HCT116 (cell line): ENCODE results near the gene UCK1. TPM values are rescaled to one million over a fixed set of nuclear protein-coding genes. Genes with fewer than 3 reads are reported as not detected.

Experiments used
- ATAC-seq: fragments of 200-7000 bp; cut with Tn5 transposase; 2 replicates; pipeline ENCODE4 v1.9.1; 2020; ENCODE audit warnings: mild to moderate bottlenecking, moderate library complexity
- BruUV-seq: library from RNA; stranded (reverse); fragments of 400-500 nt; replicated peaks from 2 replicates; lab custom pipeline; 2021; lab: Mats Ljungman, UMichigan
- CTCF ChIA-PET: fragments of 300-600 bp; sonication (Branson Sonifier 250); formaldehyde crosslinking; loops from one replicate; lab custom pipeline; 2021; ENCODE audit warnings: antibody characterized with exemption; lab: Charles Lee
- POLR2A ChIA-PET: fragments of 300-600, 350-600 bp; sonication (Branson Sonifier 250); formaldehyde crosslinking; loops from one replicate; lab custom pipeline; 2021; ENCODE audit warnings: antibody characterized with exemption; lab: Charles Lee
- RAD21 ChIA-PET, 2 experiments: fragments of 300-600 bp; sonication (Branson Sonifier 250); formaldehyde crosslinking; loops; one replicate each; lab custom pipeline; 2023; ENCODE audit warnings: low total read pairs in 2 of 2; ENCODE audit not compliant: uncharacterized antibody in 2 of 2, unreplicated experiment in 2 of 2, low non-redundant PET in 1 of 2; lab: Charles Lee
- DNase-seq: peaks from one replicate; pipeline ENCODE4 v3.0.0-alpha.2; 2010; ENCODE audit warnings: low read depth, low spot score
- H2AFZ ChIP-seq: fragments of 200-600 bp; shearing (Covaris generic), sonication (generic); 2 replicates; pipeline ENCODE4 v1.6.1; 2017; ENCODE audit warnings: low read depth, mixed run types, mixed read lengths, antibody characterized with exemption, low read length; ENCODE audit not compliant: poor library complexity, severe bottlenecking
- H3K27ac ChIP-seq: 2 replicates; pipeline ENCODE4 v1.5.1; 2012; ENCODE audit warnings: low read depth, low read length
- H3K27me3 ChIP-seq: fragments of 200-600 bp; sonication (generic); 2 replicates; pipeline ENCODE4 v1.6.1; 2016; ENCODE audit warnings: mixed run types, low read length, mixed read lengths; ENCODE audit not compliant: insufficient read depth
- H3K36me3 ChIP-seq, 2 experiments: fragments of 200-500 bp in 1 of 2; fragments of 200-600 bp in 1 of 2; sonication (Bioruptor generic) in 1 of 2; sonication (generic) in 1 of 2; 2 replicates each; pipeline versions ENCODE4 v1.5.1 to v1.6.1; 2014 to 2016; ENCODE audit warnings: low read length in 2 of 2, inconsistent platforms in 1 of 2, mixed read lengths in 1 of 2, mixed run types in 1 of 2; ENCODE audit not compliant: insufficient read depth in 2 of 2, control insufficient read depth in 1 of 2
- H3K4me1 ChIP-seq, 2 experiments: fragments of 200-600 bp in 1 of 2; sonication (generic) in 1 of 2; 2 replicates each; pipeline versions ENCODE4 v1.5.1 to v1.6.1; 2012 to 2017; ENCODE audit warnings: low read length in 2 of 2, inconsistent platforms in 1 of 2, mild to moderate bottlenecking in 1 of 2, mixed read lengths in 1 of 2, mixed run types in 1 of 2, moderate library complexity in 1 of 2; ENCODE audit not compliant: insufficient read depth in 2 of 2, control insufficient read depth in 1 of 2
- H3K4me2 ChIP-seq: fragments of 200-600 bp; sonication (generic); 2 replicates; pipeline ENCODE4 v1.6.1; 2017; ENCODE audit warnings: mixed run types, low read length, mixed read lengths
- H3K4me3 ChIP-seq, 2 experiments: fragments of 200-600 bp in 1 of 2; sonication (generic) in 1 of 2; replicated peaks in 1 of 2; 2 replicates each; pipeline ENCODE4 v1.5.1; 2011 to 2016; ENCODE audit warnings: low read length in 2 of 2, control low read depth in 1 of 2, low read depth in 1 of 2, mild to moderate bottlenecking in 1 of 2, mixed read lengths in 1 of 2, mixed run types in 1 of 2
- H3K79me2 ChIP-seq: fragments of 200-600 bp; sonication (generic); 2 replicates; pipeline ENCODE4 v1.6.1; 2017; ENCODE audit warnings: mild to moderate bottlenecking, mixed run types, low read length, moderate library complexity, mixed read lengths; ENCODE audit not compliant: insufficient read depth
- H3K9ac ChIP-seq: fragments of 200-600 bp; sonication (generic); 2 replicates; pipeline ENCODE4 v1.6.1; 2016; ENCODE audit warnings: low read length, mixed read lengths
- H3K9me2 ChIP-seq: fragments of 200-600 bp; sonication (generic), shearing (Covaris generic); 2 replicates; pipeline ENCODE4 v1.6.1; 2017; ENCODE audit warnings: mixed run types, mild to moderate bottlenecking, moderate library complexity; ENCODE audit not compliant: insufficient read depth
- H3K9me3 ChIP-seq, 2 experiments: fragments of 200-500 bp in 1 of 2; fragments of 200-600 bp in 1 of 2; sonication (Bioruptor generic) in 1 of 2; sonication (generic) in 1 of 2; 2 replicates each; pipeline ENCODE4 v1.6.1; 2014 to 2017; ENCODE audit warnings: low read length in 2 of 2, mixed read lengths in 2 of 2, inconsistent platforms in 1 of 2, low read depth in 1 of 2, mild to moderate bottlenecking in 1 of 2, mixed run types in 1 of 2, moderate library complexity in 1 of 2; ENCODE audit not compliant: control insufficient read depth in 1 of 2, insufficient read depth in 1 of 2
- H4K20me1 ChIP-seq: fragments of 200-600 bp; sonication (generic), shearing (Covaris generic); 2 replicates; pipeline ENCODE4 v1.6.1; 2017; ENCODE audit warnings: mixed run types, mild to moderate bottlenecking, moderate library complexity; ENCODE audit not compliant: insufficient read depth
- CBX3 ChIP-seq: IDR thresholded peaks from 2 replicates; pipeline ENCODE4 v1.6.1; 2012; ENCODE audit warnings: low read depth
- CEBPB ChIP-seq: IDR thresholded peaks from 2 replicates; pipeline ENCODE4 v1.6.1; 2012; ENCODE audit warnings: low read depth
- CTCF ChIP-seq, 3 experiments: fragments of 200-600 bp in 1 of 3; sonication (generic) in 1 of 3; IDR thresholded peaks in 2 of 3; conservative IDR thresholded peaks in 1 of 3; 2 replicates each; pipeline ENCODE4 v1.5.1; 2012 to 2017; ENCODE audit warnings: low read depth in 2 of 3, low read length in 2 of 3, antibody characterized with exemption in 1 of 3, borderline replicate concordance in 1 of 3, control low read depth in 1 of 3, mild to moderate bottlenecking in 1 of 3, mixed read lengths in 1 of 3, mixed run types in 1 of 3, moderate library complexity in 1 of 3; ENCODE audit not compliant: insufficient read depth in 1 of 3
- EZH2 ChIP-seq: fragments of 200-600 bp; sonication (generic); IDR thresholded peaks from 2 replicates; pipeline ENCODE4 v1.6.1; 2017; ENCODE audit warnings: antibody characterized with exemption, mixed run types
- EZH2phosphoT487 ChIP-seq: fragments of 200-600 bp; IDR thresholded peaks from 2 replicates; pipeline ENCODE4 v1.6.1; 2018; ENCODE audit warnings: antibody characterized with exemption, borderline replicate concordance
- FOSL1 ChIP-seq: IDR thresholded peaks from 2 replicates; pipeline ENCODE4 v1.6.1; 2012; ENCODE audit warnings: low read depth
- JUND ChIP-seq: IDR thresholded peaks from 2 replicates; pipeline ENCODE4 v1.6.1; 2012
- MAX ChIP-seq: IDR thresholded peaks from 2 replicates; pipeline ENCODE4 v1.6.1; 2012
- POLR2A ChIP-seq: IDR thresholded peaks from 2 replicates; pipeline ENCODE4 v1.7.0; 2011; ENCODE audit warnings: borderline replicate concordance; ENCODE audit not compliant: insufficient read depth, insufficient read length; ENCODE audit errors: extremely low read depth
- POLR2AphosphoS5 ChIP-seq: IDR thresholded peaks from 2 replicates; pipeline ENCODE4 v1.6.1; 2011; ENCODE audit warnings: mild to moderate bottlenecking, low read depth, low read length, moderate library complexity
- SIN3A ChIP-seq: IDR thresholded peaks from 2 replicates; pipeline ENCODE4 v1.6.1; 2012; ENCODE audit warnings: low read depth
- SP1 ChIP-seq: IDR thresholded peaks from 2 replicates; pipeline ENCODE4 v1.6.1; 2012; ENCODE audit warnings: low read depth
- SRF ChIP-seq: IDR thresholded peaks from 2 replicates; pipeline ENCODE4 v1.6.1; 2012; ENCODE audit warnings: low read depth
- TCF7L2 ChIP-seq: IDR thresholded peaks from 2 replicates; pipeline ENCODE4 v1.7.0; 2011; ENCODE audit warnings: borderline replicate concordance, inconsistent platforms; ENCODE audit not compliant: insufficient read depth, insufficient read length; ENCODE audit errors: extremely low read depth
- YY1 ChIP-seq: IDR thresholded peaks from 2 replicates; pipeline ENCODE4 v1.6.1; 2011; ENCODE audit warnings: low read length, low read depth, moderate library complexity, mild to moderate bottlenecking; ENCODE audit not compliant: insufficient replicate concordance; ENCODE audit errors: extremely low read depth
- ZFX ChIP-seq: fragments of 450-650 bp; IDR thresholded peaks from 2 replicates; pipeline ENCODE4 v1.6.1; 2017
- ZNF274 ChIP-seq: fragments of 200-500 bp; sonication (Bioruptor generic); IDR thresholded peaks from 2 replicates; pipeline ENCODE4 v1.6.1; 2014; ENCODE audit warnings: mild to moderate bottlenecking, low read depth, low read length, inconsistent platforms
- intact Hi-C: fragments of 100-400 bp; cut with micrococcal nuclease; formaldehyde crosslinking; loops from 2 replicates; pipeline ENCODE4 v1.10.0; 2022
- total RNA-seq: library from RNA; stranded (reverse); gene quantifications from one replicate; pipeline ENCODE4 v1.2.1, GENCODE V29; 2021; ENCODE audit not compliant: unreplicated experiment
- TF ChIP-seq, protein P1 (sequence below): IDR thresholded peaks from 2 replicates; pipeline ENCODE4 v1.6.1; 2011; ENCODE audit warnings: mild to moderate bottlenecking, low read length, moderate library complexity; ENCODE audit not compliant: insufficient replicate concordance; ENCODE audit errors: extremely low read depth
- TF ChIP-seq, protein P2 (sequence below): IDR thresholded peaks from 2 replicates; pipeline ENCODE4 v1.6.1; 2012

Gene UCK1
- total RNA-seq, 1 experiment from 2014 or later, result 17.5 TPM

GRCh38 chr9:131578021-131578420 is 47.0 kb upstream of the UCK1 start:
- no peak overlapping the region for H3K4me3 ChIP-seq
- ChIA-PET CTCF (no interaction called here), RAD21 (interaction anchor here in 1 of 2 experiments (0.6 kb wide), 1 partner anchor 228 kb away, joined by 3 read pairs; no protein-coding TSS in a partner anchor), POLR2A (no interaction called here)
- H3K9ac ChIP-seq, result no peak overlapping the region
- peaks cover 3 to 5% of the 10 kb centered on the region in 2 experiments; a peak in 2 of 4 replicates for H3K36me3 ChIP-seq
- ATAC-seq, result no peak
- no peak overlapping the region for H3K4me2 ChIP-seq
- H3K9me2 ChIP-seq, result no peaks in the 10 kb centered on the region
- H2AFZ ChIP-seq, result no peak overlapping the region
- no peaks in the 10 kb centered on the region for H3K9me3 ChIP-seq
- H3K27ac ChIP-seq, result no peak overlapping the region
- H3K27me3 ChIP-seq, result no peaks in the 10 kb centered on the region
- no peak for DNase-seq
- H4K20me1 ChIP-seq, result no peaks in the 10 kb centered on the region
- no peaks in the 10 kb centered on the region for H3K4me1 ChIP-seq
- intact Hi-C loops, result no loop called here
- no peaks in the 10 kb centered on the region for H3K79me2 ChIP-seq
- BruUV-seq, result no TSS peak
- TF ChIP-seq CEBPB, result no peak
- no peak for TF ChIP-seq ZFX
- TF ChIP-seq FOSL1, result no peak
- TF ChIP-seq, protein P1, sequence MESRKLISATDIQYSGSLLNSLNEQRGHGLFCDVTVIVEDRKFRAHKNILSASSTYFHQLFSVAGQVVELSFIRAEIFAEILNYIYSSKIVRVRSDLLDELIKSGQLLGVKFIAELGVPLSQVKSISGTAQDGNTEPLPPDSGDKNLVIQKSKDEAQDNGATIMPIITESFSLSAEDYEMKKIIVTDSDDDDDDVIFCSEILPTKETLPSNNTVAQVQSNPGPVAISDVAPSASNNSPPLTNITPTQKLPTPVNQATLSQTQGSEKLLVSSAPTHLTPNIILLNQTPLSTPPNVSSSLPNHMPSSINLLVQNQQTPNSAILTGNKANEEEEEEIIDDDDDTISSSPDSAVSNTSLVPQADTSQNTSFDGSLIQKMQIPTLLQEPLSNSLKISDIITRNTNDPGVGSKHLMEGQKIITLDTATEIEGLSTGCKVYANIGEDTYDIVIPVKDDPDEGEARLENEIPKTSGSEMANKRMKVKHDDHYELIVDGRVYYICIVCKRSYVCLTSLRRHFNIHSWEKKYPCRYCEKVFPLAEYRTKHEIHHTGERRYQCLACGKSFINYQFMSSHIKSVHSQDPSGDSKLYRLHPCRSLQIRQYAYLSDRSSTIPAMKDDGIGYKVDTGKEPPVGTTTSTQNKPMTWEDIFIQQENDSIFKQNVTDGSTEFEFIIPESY, result no peak
- TF ChIP-seq POLR2A, result no peak
- no peak for TF ChIP-seq ZNF274
- no peak for TF ChIP-seq SRF
- TF ChIP-seq EZH2phosphoT487, result no peak
- TF ChIP-seq TCF7L2, result no peak
- no peak for TF ChIP-seq POLR2AphosphoS5
- TF ChIP-seq SP1, result no peak
- no peak for TF ChIP-seq EZH2
- TF ChIP-seq CBX3, result no peak
- TF ChIP-seq CTCF (IDR thresholded peaks at IDR 0.05 in 2 of 3, conservative IDR thresholded peaks at IDR 0.05 in 1 of 3; ENCODE audit: borderline replicate concordance in 1 of 3, insufficient read depth in 1 of 3, low read depth in 2 of 3, low read length in 2 of 3), result no peak
- no peak for TF ChIP-seq MAX
- TF ChIP-seq SIN3A, result no peak
- TF ChIP-seq YY1, result no peak
- no peak for TF ChIP-seq JUND
- TF ChIP-seq, protein P2, sequence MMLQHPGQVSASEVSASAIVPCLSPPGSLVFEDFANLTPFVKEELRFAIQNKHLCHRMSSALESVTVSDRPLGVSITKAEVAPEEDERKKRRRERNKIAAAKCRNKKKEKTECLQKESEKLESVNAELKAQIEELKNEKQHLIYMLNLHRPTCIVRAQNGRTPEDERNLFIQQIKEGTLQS, result no peak
- TF ChIP-seq, all 23 proteins: peak for 0
